Myocyte (in vitro differentiated cells): ENCODE measurements around the gene RBFOX2. TPM values are rescaled to one million over a fixed set of nuclear protein-coding genes. Genes with fewer than 3 reads are reported as not detected.

ENCODE experiments used
- DNase-seq: peaks from one replicate; pipeline ENCODE4 v3.0.0-alpha.2; 2012; ENCODE audit warnings: low read depth
- total RNA-seq: library from RNA; depleted of rRNA; stranded (reverse); fragments of >200 nt; gene quantifications from 2 replicates; pipeline ENCODE4 v1.2.3, GENCODE V29; 2014

Gene RBFOX2
- total RNA-seq, 1 donor from 2014 or later, result 179 TPM

DNA sequence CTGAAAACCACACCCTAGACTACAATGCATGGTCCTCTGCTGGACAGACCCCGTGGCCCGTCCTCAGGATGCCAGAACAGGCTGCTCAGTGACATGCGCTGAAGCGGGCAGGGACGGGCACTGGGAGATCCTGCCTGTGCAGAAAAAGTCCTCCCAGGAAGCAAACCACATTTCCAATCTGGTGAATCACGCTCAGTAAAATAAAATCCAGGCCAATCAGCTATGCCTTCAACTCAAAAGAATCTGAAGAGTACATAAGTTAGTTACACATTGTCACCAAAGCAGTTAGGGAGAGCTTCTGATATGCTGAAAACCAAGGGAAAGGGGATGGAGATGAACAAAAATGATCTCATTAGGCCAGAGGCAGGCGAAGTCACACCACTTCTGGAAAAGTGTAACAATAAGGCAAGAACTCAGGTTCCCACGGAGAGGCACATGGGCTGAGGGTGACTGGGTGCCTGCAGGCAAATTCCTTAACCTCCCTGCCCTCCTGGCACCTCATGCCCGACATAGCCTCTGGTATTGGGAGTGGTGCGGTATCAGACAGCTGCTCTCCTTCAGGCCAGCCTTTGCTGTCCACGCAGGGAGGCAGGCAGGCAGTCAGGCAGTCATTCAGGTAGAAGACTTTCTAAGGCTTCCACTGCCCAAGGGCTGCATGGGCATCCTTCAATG, 244.5 kb downstream of the RBFOX2 start:
- DNase-seq, result peak; percentile 78

DNA sequence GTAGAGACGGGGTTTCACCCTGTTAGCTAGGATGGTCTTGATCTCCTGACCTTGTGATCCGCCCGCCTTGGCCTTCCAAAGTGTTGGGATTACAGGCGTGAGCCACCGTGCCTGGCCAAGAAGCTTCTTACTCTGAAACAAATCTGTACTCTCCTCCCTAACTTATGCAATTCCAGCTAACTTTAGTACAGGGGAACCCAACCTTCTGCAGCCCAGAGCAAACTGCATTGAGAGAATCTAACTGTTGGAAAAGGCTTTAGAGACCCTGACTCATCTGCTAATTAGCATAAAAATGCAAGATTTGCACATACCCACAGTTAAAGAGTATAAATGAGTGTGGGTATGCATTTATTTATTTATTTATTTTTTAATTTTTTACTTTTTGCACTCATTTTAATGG, 246.1 kb downstream of the RBFOX2 start:
- no peak for DNase-seq

DNA sequence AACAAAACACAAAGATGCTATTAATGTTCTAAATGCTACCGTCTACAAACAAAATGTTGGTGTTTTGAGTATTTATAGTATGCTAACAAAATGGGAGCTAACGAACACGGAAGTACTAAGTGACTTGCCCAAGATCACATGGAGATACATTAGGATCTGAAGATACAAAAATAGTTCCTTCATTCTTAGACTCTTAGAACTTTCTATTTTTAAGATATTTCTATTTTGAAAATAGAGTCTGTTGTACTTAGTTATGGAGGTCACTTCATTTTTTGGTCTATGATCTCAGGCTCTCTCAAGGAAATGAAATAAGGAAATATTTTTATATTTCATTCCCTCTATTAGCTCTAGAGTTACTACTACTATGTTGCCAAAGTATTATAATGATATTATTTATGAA, 246.7 kb downstream of the RBFOX2 start:
- DNase-seq, result peak; percentile 23

DNA sequence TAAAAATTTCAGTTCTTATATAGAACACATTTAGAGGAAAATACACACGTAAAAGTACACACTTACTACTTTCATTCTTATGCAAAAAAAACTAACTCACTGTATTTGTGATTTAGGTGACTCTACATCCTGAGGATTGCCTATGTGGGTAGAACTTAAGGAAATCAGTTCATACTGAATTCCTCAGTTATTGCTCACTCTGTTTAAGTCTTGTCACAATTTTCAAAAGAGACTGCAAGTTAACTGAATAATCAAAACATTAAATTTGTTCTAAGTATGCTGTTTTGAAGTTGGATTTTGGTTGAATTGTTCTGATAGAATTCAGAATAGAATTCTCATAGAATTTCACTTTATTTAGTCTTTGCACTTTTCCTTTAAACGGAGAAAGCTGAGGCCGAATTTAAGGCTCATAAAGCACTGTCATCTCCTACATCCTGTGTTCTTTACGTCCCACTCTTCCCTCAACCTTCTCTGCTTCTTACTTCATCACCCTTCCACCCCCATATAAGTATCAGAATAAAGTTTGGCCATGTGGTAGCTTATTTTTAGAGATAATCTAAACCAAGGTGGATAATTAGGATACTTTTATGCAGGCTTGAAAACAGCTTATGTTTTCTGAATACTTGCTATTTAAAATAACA, 251.2 kb downstream of the RBFOX2 start:
- DNase-seq, result no peak

DNA sequence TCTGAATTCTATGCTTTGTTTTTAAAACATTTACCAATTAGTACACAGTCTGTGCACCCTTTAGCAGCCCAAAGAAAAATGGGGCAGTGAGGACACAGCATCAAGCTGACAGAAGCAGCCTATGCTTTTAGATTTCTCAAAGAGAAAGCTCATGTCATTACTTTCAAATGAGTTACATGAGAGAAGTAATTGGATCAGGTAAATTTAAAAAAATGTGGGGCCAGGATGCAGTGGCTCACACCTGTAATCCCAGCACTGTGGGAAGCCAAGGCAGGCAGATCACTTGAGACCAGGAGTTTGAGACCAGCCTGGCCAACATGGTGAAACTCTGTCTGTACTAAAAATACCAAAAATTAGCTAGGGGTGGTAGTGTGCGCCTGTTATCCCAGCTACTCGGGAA, 253.3 kb downstream of the RBFOX2 start:
- no peak for DNase-seq

DNA sequence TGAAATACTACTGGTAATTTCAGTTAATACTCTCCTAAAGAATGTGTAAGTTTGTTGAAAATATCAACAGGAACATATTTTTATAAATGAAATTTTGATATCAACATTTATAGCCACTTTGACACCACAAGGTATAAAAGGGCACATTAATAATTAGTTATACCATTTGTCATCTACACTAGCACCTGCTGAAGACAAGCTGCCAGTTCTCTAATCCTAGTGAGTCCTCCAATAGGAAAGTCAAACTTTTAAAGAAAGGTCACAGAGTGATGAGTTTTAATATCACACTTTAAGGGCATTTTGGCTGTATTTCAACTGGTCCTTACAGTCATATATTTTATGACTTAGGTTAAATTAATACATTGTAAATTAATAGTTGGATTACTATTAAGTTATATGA, 258.6 kb downstream of the RBFOX2 start:
- peak; percentile 30 for DNase-seq

DNA sequence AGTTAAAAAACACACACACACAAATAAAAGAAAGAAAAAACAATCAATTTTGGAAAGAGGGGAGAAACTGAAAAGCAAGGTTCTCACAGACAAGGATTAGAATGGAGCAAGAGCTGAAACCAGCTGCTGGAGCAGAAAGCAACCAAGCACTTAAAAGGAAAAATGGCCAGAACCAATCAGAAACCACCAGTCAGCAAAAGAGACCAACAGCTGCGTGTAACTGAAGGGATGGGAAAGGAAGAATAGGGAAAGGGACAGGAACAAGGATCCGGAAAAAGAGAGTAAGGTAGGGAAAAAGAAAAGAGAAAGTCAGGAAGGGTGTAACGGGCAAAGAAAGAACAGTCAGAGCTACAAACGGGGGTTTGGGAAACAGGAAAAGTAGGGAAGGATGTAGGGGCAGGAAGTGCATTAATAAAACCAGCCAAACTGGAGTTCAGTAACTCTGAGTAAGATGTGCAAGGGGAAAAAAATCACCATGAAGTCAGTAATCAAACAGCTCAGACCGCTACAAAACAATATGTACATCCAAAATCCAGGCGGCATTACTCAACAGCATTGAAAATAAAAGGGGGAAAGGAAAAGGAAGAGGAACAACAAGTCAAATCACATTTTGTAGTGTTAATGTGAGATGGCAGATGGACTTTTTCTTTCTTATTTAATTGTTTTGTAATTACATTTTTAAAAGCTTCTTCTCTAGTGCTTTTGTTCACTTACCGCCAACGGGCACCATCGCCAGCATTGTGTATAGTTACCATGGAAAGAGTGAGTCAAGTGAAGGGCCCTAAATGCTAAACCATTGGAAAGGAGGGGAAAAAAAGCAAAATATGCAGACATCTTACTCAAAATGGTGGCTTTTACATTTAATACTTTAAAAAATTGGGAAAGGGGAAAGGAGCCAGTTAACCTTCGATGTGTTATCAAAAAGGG, 261.7 kb downstream of the RBFOX2 start:
- DNase-seq, result peak; percentile 90

DNA sequence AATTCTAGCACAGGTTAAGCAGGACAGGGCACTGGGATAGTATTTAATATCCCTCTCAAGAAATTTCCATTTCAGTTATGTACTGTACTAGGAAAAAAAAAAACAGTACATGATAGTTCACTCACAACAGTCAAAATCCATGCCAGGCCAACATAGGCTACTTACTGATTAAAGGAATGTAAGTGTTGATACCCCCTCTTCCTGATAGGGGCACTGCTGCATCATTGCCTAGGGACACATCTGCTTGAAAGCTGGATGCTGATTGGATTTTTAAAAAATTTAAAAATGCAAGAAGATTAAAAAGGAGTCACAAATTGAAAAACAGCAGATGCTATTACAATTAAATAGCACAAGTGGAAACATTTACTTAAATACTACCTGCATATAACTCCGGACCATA, 267.6 kb downstream of the RBFOX2 start:
- no peak for DNase-seq

DNA sequence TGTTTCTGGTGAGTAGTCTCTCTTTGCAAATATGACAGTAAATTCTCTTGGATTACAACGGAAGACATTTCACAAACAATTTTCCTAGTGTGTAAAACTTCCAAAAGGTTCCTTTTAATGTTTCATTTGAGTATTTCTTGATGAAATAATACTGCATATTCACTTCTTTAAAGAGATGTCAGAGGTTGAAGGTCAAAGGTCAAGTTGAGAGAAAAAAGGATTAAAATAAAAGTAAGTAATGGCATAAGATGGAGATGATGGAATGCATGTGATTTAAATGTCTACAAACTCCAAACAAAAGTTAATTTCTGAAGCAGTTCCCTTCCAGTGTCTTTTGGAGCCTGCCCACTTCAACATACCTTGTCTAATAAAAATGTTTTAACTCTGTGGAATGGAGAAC, 270.2 kb downstream of the RBFOX2 start:
- no peak for DNase-seq

DNA sequence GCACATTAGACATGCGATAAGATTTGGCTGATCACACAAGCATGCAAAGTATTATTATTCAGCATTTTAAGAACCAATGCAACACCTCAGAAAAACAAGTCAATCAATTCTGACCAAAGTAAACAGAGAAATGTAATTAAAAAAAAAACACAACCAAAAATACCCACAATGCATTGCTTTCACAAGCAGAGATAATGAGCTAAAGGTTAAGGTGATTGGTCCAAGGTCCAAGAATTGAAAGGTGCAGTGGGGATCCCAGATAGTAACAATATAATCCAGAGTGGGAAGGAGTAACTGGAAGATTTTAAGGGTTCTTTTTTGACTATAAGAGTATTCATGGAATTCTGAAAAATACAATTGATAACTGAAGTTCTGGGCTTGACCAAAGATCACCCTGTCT, 271.9 kb downstream of the RBFOX2 start:
- no peak for DNase-seq

DNA sequence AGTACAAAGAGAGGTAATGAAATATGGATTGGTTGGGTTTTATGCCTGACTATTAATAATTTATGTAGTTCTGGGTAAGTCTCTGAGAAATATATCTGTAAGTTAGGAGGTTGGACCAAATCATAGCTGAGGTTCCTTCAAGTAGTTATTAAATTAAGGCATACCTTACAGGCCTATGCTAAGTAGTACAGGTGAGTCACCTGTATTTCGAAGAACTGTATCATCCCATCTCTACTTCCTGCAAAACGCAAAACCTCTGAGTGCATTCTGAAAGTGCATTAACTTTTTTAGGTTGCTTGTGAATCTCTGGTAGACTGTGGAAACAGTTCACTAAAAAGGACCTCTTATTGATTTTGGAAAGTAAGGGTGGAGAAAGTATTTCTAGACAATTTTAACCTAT, 273.9 kb downstream of the RBFOX2 start:
- DNase-seq, result no peak

DNA sequence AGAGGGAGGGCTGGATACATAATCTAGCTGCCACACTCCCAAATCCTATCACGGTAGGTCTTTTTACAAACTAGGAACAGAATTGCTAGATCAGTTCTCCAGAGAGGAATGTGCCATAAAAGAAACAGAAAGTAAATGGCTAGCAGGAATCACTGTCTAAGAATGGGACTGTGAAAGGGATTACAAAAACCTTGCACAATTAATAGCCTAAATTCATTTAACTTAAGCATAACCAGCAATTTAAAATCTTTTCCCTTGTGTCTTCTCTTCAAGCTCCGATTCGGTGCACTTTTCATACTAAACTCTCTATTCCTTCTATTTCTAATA, 275.8 kb downstream of the RBFOX2 start:
- DNase-seq, result no peak

DNA sequence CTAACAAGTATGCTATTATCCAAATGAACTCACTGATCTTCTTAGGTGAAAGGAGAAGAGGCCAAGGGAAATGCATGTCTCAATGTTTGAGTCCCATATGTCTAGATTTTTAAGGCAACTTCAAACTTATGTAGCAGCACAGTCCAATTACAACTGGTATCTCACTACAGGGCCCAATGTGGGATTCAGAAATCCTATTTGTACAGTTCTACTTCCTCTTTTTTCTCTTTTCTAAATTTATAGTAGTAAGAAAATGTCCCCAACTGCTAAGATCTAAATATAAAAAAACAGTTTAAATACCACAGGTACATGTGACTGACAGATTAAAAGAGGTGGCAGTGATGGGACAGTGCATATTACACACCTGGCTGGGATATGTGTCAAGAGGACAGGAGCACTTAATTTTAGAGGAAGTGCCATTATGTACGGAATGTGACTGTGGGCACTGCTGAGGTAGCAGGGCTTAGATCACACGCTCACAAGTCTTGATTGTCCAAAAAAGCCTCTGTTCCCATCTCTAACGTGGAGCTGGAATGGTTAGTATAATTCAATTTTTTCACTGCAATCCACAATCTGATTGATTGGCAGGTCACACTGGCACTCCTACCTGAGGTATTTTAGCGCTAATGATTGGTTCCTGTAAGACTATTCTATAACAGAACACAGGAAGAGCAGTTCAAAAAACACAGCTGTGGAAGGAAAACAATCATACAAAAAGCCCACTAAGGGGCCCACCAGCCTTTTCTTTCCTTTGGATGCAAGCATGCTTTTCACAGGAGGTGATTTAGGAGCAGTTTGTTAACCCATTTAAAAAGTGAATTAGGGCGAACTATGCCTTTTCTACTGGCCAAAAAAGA, 276.4 kb downstream of the RBFOX2 start:
- no peak for DNase-seq

DNA sequence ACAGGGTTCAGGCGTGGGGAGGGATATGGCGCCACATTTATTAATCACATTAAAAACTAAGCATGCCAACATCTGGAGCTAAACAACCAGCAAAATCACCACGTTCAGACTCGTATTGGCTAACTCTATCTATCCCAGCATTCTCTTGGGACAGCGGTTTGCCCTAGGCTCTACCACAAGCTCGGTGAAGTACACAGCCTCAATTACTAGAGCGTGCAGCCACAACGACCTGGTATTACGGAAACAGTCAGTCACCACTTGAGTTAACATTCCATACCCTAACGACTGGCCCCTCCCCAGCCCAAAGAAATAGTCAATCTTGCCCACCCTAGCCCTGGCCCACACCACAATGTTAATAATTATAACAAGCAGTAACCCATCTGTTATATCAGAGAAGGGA, 278.8 kb downstream of the RBFOX2 start:
- peak; percentile 53 for DNase-seq

DNA sequence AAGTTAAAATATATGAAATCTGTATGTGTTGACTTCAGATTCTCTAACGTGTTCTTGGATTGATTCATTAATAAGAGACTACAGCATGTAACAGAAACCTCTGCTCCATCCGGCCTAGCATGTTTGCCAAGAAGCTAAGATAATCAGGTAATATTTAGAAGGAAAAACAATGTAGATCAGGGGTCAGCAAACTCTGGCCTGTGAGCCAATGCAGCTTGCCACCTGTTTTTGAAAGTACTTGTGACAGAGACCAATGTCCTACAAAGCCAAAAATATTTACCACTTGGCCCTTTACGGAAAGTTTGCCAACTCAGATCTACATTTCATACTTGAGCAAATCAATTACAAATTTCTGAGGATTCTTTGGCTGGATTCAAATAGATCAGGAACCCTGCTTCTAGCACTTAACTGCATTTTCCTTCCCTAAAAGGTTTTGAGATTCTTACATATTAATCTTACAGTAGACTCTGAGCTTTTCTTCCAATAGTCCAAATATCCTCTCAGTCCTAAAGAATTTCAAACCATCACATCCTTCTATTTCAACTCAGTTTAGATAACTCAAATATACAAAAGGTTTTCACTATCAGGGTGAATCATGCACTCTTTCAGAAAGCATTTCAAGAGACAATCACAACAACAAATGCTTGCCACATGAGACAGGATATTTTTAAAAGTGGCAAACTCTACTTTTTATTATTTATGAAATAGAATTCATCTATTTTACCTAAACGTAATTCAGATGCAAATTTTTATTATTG, 281.5 kb downstream of the RBFOX2 start:
- DNase-seq, result peak; percentile 39

DNA sequence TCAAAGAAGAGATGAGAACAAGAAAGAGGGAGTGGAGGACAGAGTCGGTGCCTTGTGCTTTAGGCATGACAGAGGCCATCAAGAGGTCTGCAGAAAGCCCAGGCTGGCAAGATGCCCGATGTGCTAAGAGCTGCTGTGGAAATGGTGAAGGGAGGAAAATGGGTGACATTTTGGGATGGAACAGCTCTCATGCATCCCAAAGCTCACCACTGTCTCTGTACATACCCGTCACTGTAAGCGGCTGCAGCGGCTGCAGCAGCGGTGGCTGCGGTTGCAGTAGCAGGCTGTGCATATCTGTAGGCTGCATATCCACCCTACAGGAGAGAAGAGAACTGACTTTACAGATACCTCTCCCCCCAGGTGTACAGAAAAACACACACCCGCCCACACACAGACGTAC, 282.4 kb downstream of the RBFOX2 start:
- no peak for DNase-seq

DNA sequence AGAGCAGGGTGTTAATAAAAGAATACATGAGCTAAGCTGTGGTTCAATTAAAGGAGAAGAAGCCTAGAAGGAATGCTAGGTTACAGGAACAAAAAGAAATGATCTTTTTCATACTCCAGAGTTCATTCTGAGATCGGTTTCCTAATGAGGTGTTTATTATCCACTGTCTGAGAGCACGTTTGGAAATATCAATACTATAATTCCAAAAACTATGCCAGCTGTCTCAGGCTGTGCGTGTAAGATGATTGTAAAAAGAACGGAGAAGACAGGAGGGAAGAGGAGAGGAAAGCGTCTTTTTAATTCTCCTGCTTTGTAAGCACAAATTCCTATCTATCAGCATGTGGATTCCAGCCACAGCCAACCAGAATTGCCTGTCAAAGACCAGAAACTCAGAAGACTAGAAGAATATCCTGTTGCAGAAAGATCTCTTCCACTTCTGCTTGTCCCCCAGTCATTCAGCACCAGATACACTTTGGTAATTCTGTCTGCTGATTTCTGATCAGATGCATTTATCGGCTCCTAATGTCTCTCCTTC, 285.2 kb downstream of the RBFOX2 start:
- DNase-seq, result peak; percentile 28

DNA sequence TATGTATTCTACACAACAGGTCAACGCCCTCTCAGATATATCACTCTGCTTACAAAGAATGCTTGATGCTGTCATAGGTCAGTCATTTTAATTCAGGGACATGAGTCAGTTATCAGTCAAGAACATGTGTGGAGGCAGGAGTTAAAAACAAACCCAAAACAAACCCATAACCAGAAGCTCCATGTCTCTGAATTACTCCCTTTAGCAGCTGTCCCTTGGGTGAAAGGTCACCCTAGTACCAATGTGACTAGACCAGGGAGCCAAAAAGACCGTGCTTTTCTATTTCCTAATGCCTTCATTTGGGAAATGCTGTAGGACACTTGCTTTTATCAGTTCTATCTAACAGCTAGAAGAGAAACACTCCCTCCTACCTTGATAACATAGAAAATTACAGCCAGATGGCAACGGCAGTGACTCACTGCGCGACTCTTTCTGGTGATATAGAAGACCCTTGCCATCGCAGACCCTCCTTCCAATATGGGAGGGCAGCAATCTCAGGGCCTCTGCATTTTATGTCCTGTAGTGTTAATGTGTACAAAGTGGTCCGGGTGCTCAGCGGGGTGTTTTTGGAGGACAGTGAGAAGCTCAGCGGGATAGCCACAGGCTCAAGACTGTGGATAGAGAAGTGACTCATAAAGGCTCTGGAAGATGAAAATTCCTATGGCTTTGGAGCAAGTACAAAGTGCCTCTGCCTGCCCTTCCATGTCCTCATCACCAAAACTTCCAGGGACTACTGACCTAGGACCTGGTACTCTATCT, 286.1 kb downstream of the RBFOX2 start:
- DNase-seq, result peak; percentile 94

DNA sequence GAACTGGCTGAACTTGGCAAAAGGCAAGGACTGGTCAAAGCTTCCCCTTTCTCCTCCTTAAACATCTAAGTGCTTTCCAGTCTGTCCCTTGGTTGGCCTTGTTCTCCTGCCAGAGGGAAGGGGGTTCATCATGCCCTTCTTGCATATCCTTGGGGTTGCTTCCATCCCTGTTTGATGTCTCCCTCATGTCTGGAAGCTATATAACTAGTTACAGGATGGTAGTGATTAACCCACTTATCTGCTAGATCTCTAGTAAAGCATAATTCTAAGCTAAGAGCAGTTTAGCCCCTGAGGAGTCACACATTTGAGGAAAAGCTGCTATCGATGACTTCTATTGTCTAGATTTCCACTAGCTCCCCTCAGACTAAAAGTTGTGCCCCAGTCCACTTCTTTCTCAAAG, 288.0 kb downstream of the RBFOX2 start:
- no peak for DNase-seq

DNA sequence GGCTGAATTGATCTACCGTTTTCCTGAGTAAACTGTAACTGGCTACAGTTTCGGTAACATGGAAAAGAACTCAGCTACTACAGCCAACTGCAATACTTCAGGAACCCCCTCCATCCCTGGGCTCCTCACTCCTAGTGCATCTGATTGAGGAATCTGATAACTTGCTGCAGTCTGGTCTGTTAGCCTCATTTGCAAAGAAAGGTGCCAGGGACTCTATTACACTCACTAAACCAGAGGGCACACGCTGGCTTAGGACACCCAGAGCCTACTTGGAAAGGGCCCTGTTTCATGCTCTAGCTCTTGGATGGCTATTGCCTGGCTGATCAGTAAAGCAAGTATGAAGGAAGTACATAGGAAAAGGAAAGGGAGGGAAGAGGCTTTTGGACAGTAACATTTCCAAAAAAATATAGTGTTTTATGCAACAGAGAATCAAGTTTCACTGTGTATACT, 288.7 kb downstream of the RBFOX2 start:
- no peak for DNase-seq
